CD1c-positive myeloid dendritic cell (primary cell): ENCODE data around the gene SPINK14.
A peak's percentile ranks its signal among the peaks of the same experiment; 100 is the strongest.

Experiments used
- DNase-seq: peaks from one replicate; pipeline ENCODE4 v3.0.0-alpha.2; 2016; ENCODE audit errors: extremely low spot score

SPINK14 gene, protein sequence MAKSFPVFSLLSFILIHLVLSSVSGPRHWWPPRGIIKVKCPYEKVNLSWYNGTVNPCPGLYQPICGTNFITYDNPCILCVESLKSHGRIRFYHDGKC

DNA sequence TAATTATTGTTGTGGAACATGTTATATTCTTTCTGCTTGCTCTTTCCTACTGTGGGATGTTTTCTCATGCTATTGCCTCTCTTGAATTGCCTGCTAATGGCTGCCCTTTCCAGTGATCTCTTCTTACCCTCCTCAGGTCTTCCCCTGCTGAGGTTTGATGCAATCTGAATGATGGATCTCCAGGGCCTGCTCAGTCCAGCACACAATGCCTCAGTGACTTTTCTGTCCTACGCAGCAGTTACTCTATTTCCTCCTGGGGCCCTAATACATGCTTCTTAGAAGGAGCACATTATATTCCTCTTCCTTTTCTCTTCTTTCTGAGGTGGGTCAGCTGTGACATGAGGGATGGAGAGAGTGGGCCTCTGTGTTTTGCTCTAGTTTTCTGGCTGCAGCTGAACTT, at the start of gene SPINK14:
SPINK14 (plus strand) TSS at position 301 of the 400 bp plus-strand sequence. CDS start 1,187 bp downstream, outside the sequence.
- DNase-seq: no peak

DNA sequence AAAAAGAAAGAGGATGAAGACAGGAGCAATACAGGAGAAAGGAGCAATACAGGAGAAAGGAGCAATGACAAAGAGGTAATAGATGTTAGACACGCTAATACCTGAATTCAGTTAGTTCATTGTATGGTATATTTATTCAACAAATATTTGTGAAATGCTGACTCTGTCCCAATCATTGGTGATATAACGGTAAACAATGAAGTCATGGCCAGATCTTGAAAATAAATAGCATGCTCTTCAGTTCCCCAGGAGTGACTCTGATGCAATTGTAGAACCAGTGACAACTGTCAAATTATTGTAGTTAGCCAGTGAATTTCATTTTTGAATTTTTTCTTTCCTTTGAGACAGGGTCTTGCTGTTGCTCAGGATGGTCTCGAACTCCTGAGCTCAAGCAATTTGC, 48.0 kb upstream of the SPINK14 start:
- no peak for DNase-seq

DNA sequence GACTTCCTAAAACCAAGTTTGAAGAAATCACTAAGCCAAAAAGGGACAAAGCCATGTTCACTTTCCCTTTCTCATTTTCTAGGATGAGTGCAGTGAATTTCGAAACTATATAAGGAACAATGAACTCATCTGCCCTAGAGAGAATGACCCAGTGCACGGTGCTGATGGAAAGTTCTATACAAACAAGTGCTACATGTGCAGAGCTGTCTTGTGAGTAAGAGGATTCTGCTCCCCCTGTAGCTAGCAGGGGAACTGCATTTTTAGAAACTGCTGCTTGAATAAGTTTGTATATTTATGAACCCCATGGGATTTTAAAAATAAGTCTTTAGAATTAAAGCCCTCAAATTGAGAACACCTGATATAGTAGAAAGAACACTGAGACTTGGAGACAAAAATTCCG, 42.7 kb upstream of the SPINK14 start:
- no peak for DNase-seq

DNA sequence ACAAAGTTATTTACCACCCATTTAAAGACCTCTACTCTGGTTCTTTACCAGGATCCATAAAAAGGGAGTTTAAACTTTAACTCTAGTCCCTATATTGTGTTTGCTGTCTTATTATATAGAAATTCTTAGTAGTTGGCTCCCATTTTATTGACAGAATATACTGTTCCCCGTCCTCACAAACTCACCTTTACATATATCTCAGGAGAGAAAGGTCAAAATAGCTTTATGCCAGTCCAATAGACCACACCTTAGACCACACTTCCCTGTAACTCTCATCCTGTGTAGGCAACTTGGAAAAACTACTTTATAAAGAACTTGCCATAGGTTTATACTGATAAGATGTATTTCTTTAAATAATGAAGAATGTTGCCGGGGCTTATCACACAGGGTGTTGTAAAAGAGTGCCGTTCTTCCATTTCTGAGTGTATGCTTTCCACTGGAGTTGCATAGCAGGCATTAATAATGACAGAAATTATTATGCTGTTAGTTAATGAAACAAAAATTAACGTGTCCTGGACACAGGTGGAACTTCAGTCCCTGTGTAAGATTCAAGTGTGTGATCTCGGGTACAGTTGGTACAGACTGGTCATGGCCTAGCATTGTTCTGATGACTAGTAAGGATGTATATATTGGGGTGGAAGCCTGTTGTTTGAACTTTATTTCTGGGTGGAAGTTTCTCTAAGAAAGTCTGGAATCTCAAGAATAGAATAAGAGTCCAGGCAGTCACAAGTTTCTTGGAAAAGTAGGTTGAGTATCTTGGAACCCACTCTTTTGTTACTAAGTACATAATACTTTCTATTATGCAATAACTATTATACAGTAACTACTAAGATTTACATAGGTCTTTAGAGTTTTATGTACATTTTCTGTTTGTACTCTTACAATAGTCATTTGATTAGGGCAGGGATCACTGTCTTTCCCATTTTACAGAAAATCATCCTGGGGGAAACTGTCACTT, 33.0 kb upstream of the SPINK14 start:
- DNase-seq: no peak

DNA sequence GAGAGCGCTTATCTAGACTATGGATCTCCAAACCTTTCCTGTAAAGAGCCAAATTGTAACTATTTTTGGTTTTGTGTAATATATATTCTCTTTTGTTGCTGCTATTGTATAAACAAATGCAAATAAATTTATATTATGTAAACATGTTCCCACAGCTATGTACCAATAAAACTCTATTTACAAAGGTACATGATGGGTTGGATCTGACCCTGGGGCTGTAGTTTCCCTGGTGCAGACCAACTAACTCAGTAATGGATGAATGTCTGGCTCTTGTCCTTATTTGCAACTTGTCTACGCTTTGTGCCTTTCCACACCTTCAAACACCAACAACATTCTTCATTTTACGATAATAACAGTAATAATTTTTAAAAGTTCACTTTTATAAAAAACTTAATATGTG, 27.5 kb upstream of the SPINK14 start:
- DNase-seq: no peak

DNA sequence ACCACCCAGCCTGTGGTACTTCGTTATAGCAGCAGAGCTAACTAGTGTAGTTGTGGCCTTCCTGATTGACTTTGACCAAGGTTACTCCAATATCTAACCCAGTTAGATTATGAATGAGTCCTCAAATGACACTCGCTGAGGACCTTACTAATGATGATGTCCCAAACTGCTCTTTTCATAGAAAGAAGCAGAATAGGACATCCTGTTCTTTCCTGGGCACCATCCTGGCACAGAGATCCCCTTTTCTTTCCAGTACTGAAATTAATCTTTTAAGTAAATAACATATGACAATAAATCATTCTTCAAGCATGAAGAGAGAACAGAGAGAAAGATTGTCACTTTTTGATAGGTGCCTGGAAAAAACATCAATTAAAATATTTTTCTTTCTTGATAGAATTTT, 26.7 kb upstream of the SPINK14 start:
- no peak for DNase-seq

DNA sequence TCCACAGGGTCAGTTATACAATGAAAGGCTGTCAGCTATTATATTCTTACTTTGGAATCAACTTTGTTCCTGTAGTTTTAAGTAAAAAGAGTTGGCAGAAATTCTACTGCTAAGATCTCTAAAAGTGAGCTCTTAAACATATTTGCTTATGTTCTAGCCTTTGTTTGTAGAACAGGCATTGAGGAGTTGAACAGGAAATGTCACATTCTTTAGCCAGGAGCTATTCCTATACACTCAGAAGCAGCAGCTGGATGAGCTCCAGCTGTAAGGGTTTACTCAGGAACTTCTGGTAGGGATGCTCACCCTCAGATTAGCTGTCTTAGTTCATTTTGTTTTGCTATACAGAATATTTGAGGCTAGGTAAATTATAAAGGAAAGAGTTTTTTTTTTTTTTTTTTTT, 22.4 kb upstream of the SPINK14 start:
- no peak for DNase-seq

DNA sequence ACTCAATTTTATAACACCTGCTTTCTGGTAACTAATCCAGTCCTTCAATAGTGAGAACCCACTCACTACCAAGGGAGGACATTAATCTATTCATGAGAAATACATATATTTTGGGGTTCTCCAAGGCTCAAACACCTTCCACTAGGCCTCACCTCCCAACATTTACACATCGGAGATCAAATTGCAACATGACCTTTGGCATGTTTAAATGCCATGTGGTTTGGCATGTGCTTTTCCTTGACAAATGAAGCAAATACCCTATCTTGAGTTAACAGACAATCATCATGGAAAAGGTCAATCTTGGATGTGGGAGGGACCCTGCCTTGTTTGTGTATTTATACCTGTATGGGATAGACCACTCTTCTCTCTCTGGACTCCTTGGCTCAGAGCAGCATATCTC, 21.9 kb upstream of the SPINK14 start:
- DNase-seq: no peak

DNA sequence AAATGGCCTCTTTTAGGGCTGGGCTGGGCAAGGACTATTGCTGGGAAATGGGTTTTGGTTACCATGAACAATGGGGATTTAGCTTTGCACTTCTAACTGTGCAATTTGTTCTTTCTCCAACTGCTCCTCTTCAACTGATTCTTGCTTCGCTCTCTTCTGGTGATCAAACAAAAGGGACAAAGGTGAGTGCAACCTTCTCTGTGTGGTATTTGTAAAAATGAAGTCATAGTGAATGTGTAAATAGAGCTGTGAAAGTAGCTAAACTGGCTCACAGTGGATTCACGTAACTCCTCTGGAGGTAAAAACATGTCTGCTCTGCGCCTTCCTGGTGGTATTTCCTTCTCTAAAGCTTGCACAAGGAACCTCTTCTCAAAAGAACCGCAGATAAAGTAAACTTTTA, 20.9 kb upstream of the SPINK14 start:
- DNase-seq: no peak

DNA sequence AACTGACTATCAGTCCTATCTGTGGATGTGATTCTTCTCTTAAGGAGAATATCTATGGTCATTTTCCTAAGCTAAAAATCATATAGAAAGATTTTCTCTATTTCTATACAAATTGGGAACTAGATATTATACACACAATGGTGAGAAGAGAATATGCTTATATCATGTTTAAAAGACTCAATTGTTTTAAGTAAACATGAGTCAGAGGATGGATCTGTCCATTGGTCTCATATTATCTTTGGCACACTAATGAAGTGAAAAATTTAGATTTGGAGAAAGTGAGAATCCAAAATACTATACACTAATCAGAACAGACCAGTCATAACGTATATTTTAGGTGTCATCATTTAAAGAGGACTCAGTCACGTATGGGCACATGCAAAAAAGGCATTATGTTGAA, 16.5 kb upstream of the SPINK14 start:
- DNase-seq: no peak

DNA sequence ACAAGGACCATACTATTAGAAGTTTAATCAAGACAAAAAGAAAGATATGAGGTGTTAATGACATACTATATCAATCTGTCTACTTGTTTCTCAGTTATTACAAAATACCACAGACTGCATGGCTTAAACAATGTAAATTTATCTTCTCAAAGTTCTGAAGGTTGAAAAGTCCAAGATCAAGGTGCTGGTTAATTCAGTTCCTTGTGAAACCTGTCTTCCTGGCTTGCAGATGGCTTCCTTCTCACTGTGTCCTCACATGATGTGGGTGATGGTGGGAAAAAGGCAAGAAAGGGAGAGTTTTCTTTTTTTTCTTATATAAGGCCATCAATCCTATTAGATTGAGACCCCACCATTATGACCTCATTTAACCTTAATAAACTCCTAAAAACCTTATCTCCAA, 15.6 kb upstream of the SPINK14 start:
- no peak for DNase-seq

DNA sequence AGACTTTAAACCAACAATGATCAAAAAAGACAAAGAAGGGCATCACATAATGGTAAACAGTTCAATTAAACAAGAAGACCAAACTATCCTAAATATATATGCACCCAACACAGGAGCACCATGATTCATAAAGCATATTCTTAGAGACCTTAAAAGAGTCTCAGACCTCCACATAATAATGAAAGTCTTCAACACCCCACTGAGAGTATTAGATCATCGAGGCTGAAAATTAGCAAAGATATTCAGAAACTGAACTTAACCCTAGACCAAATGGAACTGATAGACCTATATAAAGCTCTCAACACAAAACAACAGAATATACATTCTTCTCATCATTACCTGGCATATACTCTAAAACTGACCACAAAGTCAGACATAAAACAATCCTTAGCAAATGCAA, 11.7 kb upstream of the SPINK14 start:
- no peak for DNase-seq

DNA sequence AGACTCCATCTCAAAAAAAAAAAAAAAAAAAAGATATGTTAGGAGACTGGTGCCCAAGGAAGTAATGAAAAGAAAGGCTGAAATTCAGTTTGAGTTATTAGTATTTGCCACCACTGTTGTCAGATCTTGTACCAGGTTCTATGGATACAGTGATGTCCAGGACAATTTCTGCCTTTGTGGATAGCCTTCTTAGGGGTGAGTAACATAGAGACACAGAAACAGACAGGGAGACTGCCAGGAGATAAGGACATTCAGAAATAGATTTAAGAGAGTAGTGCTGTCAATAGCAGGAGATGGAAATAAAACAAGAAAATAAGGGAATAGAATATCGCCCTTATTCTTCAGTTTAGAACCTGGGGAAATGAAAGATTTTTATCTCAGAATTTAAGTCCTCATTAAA, 6.3 kb upstream of the SPINK14 start:
- DNase-seq: no peak

DNA sequence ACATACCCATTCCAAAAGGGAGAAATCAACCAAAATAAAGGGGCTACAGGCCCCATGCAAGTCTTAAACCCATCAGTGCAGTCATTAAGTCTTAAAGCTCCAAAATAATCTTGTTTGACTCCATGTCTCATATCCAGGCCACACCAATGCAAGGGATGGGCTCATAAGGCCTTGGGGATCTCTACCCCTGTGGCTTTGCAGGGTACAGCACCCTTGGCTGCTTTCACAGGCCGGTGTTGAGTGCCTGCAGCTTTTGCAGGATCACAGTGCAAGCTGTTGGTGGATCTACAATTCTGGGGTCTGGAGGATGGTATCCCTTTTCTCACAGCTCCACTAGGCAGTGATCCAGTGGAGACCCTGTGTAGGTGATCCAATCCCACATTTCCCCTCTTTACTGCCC, 5.0 kb upstream of the SPINK14 start:
- DNase-seq: no peak

DNA sequence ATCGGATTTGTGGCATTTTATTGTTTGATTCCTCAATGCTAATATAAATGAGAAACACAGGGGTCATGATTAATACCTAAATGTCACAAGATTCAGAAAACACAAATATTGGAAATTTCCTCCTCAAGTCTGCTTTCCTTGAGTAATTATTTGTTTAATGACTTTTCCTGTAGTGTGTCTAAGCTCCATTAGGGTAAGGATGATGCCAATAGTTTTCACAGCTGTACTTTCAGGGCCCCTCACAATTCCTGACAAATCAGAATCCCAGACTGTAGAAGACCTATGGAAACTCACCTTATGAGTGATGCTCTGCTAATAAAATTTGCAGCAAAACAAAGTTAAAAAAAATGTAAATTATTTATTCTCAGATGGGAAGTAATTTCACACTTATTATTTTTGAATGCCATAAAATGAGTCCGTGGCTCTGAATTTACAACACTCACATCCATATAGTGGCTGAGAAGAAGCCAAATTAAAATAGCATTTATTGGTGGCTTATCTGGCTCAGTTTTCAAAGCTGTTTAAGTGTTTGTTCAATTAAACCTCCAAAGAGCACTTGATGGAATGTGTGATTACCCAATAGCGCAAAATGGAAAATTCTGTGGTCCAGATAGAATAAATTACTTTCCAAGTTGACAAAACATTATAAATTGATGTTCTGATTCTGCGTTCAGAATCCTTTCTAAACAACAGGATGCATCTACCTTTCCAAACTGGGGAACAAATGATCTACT, 1.6 kb upstream of the SPINK14 start:
- DNase-seq: no peak

DNA sequence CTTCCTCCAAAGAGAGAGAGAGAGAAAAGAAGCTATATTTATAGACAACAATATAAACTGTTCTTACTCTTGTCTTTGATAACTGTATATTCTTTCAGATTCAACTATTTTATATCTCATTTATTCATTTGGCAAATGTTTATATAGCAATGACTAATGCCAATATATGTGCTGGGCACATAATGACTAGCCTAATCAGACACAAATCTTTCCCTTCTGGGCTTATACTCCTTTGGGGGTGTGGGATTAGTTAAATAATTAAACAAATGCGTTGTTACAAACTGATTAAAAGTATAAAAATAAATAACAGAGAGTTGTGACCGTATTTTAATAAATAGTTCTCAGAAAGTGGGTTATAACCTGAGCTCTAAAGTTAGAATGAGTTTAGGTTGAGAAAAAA, 4.0 kb downstream of the SPINK14 start:
- no peak for DNase-seq

DNA sequence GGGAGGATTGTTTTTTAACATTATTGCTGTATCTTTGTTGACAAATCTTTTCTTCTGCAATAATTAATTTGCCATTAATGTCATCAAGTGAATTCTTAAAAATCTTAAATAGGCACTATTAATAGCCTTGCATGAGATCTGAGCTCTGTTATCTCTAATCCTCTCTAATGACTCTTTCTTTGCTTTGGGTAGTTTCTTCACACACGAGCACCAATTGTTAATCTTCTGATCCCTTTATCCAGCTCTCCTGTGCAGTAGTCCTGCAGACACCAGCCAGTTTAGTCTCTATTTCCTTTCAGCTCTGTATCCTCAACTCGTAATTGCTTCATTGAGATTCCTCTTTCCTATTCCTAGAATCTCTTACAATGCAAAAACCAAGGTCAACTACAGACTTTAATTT, 8.1 kb downstream of the SPINK14 start:
- no peak for DNase-seq

DNA sequence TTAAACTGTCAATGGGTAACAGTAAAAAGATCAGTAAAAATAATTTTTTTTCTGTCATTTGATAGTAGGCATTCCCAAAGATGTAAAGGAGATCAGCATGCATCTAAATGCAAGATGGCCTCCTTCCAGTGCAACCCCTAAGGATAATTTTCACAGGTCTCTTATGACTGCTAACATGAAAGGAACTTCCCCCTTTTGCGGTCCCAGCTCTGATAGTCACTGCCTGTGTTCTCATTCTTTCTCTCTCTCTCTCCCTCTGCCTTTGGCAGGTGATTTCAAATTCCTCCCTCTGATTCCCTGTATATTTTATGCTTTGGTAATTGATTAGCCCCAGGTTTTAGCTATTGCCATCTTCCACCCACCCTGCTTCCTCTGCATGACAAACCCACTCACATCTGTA, 8.9 kb downstream of the SPINK14 start:
- no peak for DNase-seq

DNA sequence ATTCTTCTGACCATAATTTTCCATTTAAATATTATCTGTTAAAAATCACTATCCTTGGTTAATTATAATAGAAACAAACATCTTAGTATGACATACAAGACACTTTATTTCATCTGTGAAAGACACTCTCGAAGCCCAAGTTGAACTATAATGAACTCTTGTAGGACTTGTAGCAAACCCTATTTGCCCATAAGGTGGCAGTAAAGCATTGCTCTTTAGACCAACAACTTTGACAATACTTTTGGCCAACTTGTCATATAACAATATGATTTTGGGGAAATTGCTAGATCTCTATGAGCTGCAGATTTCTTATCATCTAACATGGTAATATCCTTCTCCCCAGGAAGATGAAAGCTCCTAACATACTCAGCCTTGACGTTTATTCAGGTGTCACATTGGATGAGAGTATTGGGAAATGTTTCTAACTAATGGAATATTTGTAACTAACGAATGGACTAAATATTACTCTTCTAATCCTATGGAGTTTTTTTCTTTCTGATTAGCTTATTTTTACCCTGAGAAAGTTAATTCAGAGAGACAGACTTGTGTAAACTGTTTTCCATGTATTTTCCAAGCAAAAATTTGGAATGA, 11.0 kb downstream of the SPINK14 start:
- DNase-seq: peak; percentile 85

DNA sequence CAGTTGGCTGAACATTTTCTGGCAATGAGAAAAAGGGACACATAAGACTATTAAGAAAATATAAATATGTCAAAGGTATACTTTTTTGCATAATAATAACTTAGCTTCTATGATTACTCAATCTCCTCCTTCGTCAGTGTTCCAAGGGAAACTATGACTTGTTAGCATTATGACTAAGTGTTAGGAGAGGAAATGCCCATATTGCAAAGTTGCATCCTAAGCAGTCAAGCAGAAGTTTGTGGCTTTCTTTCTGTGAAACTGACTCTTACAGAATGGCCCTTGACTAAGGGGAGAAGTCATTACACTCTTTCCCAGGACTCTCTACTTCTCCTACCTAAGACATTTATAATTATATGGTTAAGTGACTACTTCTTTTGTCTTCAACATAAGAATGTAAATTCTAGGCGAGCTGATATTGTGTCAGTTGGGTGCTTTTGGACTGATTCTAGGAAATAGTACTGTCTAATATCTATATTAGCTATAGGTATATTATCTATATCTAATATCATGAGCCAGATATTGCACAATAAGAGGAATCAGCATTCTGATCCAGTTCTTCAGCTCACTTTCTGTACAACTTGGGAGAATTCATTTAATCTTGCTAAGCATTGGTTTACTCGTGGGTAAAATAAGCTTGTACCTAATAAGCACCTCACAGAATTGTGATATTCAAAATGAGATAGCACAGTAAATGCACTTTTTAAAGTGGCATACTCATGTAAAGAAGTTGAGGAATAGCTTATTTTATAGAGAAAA, 18.1 kb downstream of the SPINK14 start:
- DNase-seq: peak; percentile 91

DNA sequence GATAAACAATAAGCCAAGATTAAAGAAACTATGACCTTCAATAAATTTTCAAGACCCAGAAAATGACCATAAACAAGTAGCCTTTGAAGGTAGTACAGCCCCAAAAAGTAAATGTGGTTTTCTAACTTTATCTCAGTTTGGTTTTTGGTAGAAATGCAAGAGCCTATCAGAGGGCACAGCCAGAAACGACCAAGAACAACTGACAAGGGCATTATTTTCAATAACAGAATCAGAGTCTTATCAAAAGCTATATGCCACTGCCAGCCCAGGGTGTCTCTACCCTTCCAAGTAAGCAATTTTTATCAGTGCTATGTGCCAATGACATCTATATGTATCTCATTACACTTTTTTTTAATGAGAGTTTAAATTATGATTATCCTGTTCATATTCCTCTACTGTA, 22.7 kb downstream of the SPINK14 start:
- no peak for DNase-seq

DNA sequence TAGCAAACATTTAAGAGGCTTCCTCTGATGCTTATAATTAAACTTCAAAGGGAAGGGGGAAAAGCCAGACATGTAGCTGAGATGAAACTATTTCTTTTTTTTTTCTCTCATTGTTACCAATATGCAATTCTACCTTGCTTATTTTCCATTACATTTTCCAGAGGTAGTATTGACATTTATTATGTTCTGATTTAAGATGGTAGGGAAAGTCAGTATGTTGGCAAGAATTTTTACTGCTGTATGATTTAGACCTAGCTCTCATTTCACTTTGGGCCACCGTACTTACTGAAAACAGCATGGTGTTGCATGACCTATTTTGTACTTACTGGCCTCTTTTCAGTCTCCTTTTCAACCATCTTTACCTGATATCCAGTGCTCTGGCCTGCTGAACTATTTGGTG, 24.9 kb downstream of the SPINK14 start:
- DNase-seq: no peak
